Measurements from ENCODE around the gene CHST15. TPM values are rescaled to one million over a fixed set of nuclear protein-coding genes. Genes with fewer than 3 reads are reported as not detected.

Gene CHST15
- total RNA-seq, 2 donors from 2014 or later, result 4.7 to 10.2 TPM

DNA sequence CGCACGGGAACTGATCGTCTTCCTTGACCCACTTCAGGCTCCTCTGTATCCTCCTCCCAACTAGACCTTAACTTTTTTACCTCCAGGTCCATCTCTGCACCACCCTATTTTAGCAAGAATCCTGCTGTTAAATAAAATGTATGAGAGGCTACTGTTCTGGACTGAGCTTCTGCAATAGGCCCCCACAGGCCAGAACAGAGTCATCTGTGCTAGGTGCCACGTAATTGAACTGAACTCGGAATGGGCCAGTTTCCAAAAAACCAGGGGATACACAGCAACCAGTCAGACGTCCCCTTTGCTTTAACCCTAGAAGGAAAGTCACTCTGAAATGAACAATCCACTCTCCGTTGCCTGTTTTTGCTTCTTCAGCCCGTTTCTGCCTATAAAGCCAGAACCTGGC is 71.3 kb downstream of the CHST15 start:
- intact Hi-C loops (cut with DNase I), result no loop called here
- no peak for DNase-seq
- Histone ChIP-seq H3K27me3 (no peaks in the 10 kb centered on the region), H3K4me3 (no peak overlapping the region), H3K4me1 (no peaks in the 10 kb centered on the region), H3K36me3 (no peaks in the 10 kb centered on the region), H3K27ac (no peak overlapping the region), H3K9ac (ENCODE audit: low read depth in 2 of 2, low read length in 2 of 2) (no peak overlapping the region), H3K9me3 (no peaks in the 10 kb centered on the region)
- TF ChIP-seq CTCF (IDR thresholded peaks at IDR 0.05), result no peak

GRCh38 chr10:124020981-124021815 is 72.2 kb downstream of the CHST15 start:
- Histone ChIP-seq H3K4me1 (no peaks in the 10 kb centered on the region), H3K36me3 (no peaks in the 10 kb centered on the region), H3K4me3 (no peak overlapping the region), H3K9me3 (no peaks in the 10 kb centered on the region), H3K9ac (ENCODE audit: low read depth in 2 of 2, low read length in 2 of 2) (no peak overlapping the region), H3K27ac (no peak overlapping the region), H3K27me3 (no peaks in the 10 kb centered on the region)
- DNase-seq, result no peak
- intact Hi-C loops (cut with DNase I), result no loop called here
- TF ChIP-seq CTCF (IDR thresholded peaks at IDR 0.05), result no peak

DNA sequence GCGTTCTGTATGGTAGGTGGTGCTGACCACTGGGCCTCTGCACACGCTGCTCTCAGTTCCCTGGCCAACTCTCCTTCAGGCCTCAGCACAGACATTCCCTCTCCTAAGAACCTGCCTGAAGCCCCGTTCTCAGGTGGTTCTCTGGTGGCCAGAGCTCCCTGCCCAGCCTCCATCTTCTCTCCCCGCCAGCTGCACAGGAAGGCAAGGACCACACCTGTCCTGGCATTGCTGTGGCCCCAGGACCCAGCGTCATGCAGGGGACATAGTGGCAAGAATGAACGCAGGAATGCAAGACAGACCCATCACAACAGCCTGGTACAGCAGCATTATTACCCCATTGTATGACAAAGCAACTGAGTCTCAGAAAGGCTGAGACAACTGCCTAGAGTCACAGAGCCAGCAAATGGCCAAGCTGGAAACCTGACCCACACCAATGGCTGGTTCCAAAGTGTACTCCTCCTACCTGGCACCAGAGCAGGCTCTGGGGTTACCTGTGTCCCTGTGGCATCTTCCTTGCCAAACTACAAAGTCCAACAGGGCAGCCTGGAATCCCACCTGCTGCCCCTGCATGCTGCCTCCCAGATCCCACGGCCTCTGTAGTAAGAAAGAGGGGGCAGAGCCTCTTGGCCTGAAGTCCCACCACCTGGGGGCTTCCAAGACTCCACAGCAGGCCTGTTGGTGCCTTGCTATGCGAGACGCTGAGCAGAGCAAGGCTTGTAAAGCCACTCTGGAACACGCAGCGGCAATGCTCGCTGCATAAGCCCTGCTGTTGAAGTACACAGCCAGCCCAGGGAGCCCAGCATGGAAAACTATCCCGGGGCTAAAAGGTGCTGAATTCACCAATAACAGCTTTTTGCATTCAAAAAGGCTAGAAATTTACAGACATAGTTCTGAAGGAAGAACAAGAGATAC is 73.3 kb downstream of the CHST15 start:
- Histone ChIP-seq H3K4me1 (no peaks in the 10 kb centered on the region), H3K27me3 (no peaks in the 10 kb centered on the region), H3K4me3 (no peak overlapping the region), H3K27ac (no peak overlapping the region), H3K36me3 (no peaks in the 10 kb centered on the region), H3K9ac (ENCODE audit: low read depth in 2 of 2, low read length in 2 of 2) (no peak overlapping the region), H3K9me3 (no peaks in the 10 kb centered on the region)
- TF ChIP-seq CTCF (IDR thresholded peaks at IDR 0.05), result no peak
- no peak for DNase-seq
- intact Hi-C loops (cut with DNase I), result no loop called here

- Histone ChIP-seq H3K4me3 (no peak overlapping the region), H3K4me1 (no peaks in the 10 kb centered on the region), H3K27me3 (no peaks in the 10 kb centered on the region), H3K9ac (ENCODE audit: low read depth in 2 of 2, low read length in 2 of 2) (no peak overlapping the region), H3K27ac (no peak overlapping the region), H3K9me3 (no peaks in the 10 kb centered on the region), H3K36me3 (no peaks in the 10 kb centered on the region)
- intact Hi-C loops (cut with DNase I), result no loop called here
- no peak for TF ChIP-seq CTCF (IDR thresholded peaks at IDR 0.05)
- no peak for DNase-seq
These were observed 74.4 kb downstream of the CHST15 start for GRCh38 chr10:124018886-124019525.

GRCh38 chr10:124017729-124018128 is 75.7 kb downstream of the CHST15 start:
- Histone ChIP-seq H3K9ac (ENCODE audit: low read depth in 2 of 2, low read length in 2 of 2) (no peak overlapping the region), H3K4me3 (no peak overlapping the region), H3K4me1 (no peaks in the 10 kb centered on the region), H3K27ac (no peak overlapping the region), H3K36me3 (no peaks in the 10 kb centered on the region), H3K27me3 (no peaks in the 10 kb centered on the region), H3K9me3 (no peaks in the 10 kb centered on the region)
- no peak for DNase-seq
- intact Hi-C loops (cut with DNase I), result no loop called here
- no peak for TF ChIP-seq CTCF (IDR thresholded peaks at IDR 0.05)

Measured in colonic mucosa (tissue), 4 donors.